Panc1 (cell line): ENCODE measurements around the gene ABCB1.
"Not testable (repeated sequence)": the region's sequence is repeated elsewhere in the genome, so short reads cannot be mapped to it uniquely, and the experiment has no call there.

Experiments
- CTCF ChIP-seq: fragments of 450-650 bp; IDR thresholded peaks from 2 replicates; pipeline ENCODE4 v1.5.1; 2017; ENCODE audit warnings: mild to moderate bottlenecking
- POLR2AphosphoS5 ChIP-seq: IDR thresholded peaks from 2 replicates; pipeline ENCODE4 v1.6.1; 2012; ENCODE audit warnings: mild to moderate bottlenecking, low read depth, low read length, moderate library complexity

- not testable (repeated sequence) for TF ChIP-seq POLR2AphosphoS5, CTCF
Measured at GRCh38 chr7:87572513-87572912, 28.2 kb downstream of the ABCB1 start.
